GM19395 (cell line): ENCODE data around the gene ZNF473.

Source experiments
- ATAC-seq: cut with Tn5 transposase; IDR thresholded peaks from one replicate; pipeline ENCODE4 v1.9.1; 2021; ENCODE audit warnings: mild to moderate bottlenecking, moderate library complexity; ENCODE audit not compliant: unreplicated experiment

The ZNF473 gene

DNA sequence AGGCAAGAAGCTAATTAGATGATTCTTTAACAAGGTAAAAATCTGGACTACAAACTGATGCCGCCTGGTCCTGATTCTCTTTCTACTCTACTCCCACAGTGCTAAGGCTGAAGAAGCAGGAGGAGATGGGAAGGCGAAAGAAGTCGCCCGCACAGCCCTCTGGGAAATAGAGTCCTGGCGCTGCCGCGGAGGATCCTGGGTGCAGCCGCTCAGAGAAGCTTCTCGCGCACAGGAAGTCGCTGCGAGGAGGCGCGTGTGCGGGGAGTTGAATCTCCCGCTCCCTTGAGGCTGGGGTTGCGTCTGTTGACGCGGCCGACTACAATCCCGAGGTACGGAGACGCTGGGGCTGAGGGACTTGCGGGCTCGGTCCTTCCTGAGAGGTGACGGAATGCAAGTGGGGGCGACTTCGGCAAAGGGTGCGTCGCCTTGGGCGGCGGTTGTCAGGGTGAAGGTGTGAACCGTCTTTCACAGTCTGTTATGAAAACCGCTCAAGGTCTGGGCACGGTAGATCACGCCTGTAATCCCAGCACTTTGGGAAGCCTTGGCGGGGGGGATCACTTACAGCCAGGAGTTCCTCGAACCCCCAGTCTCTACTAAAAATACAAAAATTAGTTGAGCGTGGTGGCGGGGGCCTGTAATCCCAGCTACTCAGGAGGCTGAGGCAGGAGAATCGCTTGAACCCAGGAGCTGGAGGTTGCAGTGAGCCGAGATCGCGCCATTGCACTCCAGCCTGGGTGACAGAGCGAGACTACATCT lies at the start of gene ZNF473:
ZNF473 (plus strand) TSS at position 212 of the 756 bp plus-strand sequence. CDS start 5,078 bp downstream, outside the sequence.
- peak; percentile 77 for ATAC-seq

DNA sequence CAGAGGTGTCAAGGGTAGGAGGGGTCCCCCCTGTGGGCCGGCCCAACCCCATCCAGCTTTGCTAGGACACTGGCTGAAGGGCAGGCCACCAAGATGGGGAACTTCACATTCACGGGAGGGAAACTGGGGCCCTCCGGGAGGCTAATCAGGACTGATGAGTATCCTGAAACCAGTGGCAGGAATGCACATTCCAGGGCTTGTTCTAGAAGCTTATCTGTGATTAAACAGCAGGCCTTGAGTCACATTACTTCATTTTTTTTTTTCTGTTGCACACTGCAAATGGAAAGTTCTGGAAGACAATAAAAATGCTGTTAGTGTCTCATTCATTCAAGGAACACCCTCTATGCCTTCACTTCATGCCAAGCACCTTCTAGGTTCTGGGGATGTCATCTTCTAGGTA lies 49.3 kb upstream of the ZNF473 start:
- no peak for ATAC-seq

DNA sequence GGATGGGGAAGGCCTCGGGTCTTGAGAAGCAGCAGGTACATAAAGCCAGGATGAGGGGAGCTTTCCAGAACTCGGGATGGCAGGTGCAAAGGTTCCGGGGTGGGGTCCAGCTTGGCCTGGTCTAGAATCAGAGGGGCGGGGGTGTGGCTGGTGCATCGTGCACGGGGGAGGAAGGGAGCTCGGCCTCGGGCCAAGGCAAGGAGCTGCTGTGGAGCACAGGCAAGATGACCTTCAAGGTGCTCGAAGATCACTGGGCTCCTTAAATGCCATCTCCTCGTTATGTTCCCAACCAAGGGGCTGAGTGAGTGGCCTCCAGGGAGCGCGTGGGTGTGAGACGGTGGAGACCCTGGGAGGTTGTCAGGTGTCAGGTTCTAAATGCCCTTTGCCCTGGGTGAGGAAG lies 48.7 kb upstream of the ZNF473 start:
- ATAC-seq = no peak

DNA sequence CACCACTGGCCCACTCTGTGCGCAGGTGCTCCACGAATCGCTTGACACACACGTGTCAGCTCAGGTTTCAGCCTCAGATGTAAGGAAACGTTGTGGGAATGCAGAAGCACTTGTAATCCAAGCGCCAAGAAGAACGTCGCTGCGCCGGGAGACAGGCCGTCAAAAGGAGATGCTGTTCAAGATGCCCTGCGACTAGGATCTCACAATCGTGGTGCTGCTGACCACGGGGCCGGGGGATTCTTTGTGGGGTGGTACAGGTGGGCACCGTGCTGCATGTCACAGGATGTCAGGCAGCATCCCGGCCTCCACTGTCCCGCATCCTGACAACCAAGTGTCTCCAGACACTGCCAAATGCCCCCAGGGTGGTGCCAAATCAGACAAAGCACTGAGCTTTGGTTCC lies 47.9 kb upstream of the ZNF473 start:
- no peak for ATAC-seq

DNA sequence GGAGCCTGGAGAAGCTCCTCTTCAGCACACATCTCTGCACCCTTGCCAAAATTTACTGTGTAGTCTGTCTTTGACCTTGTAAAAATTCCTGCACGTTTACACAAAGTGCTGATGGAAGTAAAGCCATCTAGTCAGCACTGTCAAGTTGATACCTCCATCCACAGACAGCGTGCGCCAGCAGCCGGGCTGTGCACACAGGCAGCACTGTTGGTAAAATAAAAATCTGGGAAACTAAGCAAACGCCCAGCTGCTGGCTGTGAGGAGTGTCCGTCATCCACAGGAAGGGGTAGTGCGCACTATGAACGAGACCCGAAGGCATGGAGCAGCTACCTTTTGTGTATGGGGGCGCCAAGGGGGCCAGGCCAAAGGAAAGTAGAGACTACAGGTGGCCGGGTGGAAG lies 47.5 kb upstream of the ZNF473 start:
- ATAC-seq = no peak

DNA sequence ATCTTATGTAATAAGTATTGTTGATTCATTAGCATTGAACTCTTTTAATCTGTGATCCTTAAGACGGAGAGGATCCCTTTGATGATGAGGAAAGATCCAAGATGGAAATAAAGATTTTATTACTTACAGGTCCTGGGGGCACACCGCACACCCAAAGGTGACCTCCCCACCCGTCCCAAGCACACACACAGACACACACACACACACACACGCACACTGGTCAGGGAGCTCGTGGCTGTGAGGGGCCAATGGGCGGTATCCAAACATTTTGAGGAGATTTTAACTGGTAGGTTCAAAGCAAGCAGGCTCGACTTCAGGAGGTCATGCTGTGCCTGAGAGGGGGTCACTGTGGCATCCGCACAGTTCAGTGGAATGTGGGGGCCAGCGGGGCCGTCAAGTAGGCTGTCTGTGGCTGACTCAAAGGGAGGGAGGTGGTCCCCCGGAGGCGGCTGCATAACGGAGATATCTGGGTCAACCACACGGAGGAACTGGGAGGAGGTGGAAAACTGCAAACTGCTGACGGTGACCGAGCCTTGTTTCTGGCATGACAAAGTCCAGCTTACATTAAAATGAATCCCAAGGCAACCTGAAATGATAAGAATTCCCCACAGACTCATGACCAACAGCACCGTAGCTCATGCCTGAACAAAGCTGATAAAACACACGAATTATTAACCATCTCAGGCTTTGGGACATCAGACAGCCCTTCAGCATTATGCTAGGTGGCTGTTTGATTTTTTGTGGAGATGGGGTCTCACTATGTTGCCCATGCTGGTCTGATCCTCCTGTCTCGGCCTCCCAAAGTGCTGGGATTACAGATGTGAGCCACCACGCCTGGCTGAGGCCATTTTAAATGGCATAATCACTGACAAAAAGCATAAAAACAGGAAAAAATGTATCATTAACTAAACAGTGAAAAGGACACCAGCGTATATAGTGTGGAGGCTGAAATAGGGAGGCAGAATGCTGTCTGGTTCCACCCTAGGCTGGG lies 43.9 kb upstream of the ZNF473 start:
- no peak for ATAC-seq

DNA sequence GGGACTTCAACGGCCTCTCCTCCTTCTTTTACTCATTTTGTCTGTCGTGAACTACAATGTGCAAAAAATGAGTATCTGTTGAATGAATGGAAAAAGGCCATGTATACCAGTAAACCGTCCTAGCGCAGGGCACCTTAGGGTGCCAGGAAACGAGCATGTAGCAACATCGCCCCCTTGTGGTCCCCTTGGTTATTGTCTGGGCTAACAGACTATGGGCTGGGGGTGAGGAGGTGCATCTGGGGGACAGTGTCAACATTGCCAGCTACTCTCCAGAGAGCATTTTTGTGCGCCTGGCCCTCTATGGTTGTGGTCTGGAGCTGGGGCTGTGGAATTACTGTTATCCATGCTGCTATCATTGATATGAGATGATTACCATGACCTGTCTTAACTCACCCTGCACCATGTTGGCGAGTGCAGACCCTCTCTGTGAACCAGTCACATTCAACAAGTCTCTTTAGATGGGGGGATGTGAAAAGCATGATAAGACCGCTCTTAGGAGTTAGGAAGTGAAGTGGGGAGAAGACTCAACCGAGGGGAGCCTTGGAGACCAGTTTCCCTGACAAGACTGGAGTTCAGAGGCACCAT lies 42.1 kb upstream of the ZNF473 start:
- ATAC-seq = no peak

DNA sequence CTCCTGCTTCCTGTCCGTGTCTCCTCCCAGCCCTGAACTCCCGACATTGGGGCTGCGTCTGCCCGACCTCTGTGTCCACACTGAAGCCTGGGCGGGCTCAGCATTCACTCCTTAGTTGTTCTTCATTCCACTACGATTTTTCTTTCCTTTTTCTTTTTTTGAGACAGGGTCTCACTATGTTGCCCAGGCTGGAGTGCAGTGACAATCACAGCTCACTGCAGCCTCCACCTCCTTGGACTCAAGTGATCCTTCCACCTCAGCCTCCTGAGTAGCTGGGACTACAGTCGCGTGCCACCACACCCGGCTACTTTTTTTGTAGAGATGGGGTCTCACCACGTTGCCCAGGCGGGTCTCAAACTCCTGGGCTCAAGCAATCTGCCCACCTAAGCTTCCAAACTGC lies 41.3 kb upstream of the ZNF473 start:
- no peak for ATAC-seq

DNA sequence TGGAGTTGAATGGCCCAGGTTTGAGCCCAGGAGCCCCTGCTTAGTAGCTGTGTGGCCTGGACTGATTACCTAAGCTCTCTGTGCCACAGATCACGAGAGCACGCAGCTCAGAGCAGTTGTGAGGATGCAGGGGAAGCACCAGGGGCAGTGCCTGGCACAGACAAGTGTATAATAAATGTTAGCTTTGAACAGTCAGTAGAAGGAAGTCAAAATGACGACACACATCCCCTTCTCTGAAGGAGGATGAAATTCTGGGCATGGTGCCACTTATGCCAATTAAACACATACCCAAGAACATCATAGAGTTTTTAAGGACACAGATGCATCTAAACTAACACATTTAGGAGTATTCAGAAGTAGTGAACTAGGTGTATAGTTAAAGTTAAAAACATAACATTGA lies 39.9 kb upstream of the ZNF473 start:
- ATAC-seq = no peak

DNA sequence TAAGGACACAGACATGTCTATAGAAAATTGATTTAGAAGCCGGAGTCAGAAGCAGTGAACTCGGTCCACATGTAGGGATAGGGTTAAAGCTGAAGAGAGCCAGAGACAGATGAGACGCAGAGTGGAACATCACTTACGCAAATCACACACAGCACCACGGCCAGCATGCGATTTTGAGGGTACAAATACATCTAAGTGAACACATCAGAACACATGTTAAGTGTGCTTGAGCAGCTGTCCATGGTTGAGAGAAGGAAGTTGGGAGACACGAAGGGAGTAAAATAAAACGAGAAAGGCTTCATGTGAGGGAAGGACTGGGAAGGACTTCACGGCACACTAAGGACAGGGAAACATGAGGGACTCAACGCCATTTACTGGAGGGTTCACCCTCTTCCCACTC lies 39.5 kb upstream of the ZNF473 start:
- no peak for ATAC-seq

DNA sequence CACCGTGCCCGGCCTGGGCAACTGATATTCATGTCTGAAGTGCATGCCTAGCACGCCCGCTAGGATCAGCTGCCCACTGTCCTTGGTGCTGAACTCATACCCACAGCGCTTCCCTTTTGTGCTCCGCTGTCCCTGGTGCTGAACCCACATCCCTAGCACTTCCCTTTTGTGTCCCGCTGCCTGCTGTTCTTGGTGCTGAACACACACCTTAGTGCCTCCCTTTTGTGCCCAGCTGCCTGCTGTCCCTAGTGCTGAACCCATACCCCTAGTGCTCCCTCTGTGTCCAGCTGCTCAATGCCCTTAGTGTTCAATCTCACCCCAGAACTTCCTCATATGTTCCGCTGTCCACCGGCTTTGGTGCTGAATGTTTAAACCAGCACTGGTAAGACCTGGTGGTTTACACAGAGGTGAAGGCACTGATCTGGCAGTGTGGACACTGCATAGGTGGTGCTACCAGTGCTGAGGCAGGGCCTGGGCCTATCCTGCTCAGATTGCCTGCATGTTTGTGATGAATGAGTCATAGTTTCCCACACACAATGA lies 38.6 kb upstream of the ZNF473 start:
- no peak for ATAC-seq

DNA sequence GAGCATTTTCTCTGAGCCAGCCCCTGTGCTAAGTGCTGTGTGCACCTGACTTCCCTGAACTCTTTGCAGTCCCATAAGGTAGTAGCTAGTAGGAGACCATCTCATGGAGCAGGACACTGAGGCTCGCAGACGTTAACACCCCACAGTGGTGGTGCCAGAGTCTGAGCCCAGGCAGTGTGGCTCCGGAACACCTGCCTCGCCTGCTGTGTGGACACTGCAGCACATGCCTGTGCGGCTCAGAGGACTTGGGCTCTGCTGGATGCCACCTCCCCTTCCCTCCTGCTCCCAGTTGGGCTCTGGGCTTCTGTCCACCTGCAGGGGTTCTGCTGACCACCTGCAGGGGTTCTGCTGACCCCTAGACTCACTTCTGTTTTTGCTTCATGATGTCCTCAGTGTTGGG lies 37.8 kb upstream of the ZNF473 start:
- no peak for ATAC-seq

DNA sequence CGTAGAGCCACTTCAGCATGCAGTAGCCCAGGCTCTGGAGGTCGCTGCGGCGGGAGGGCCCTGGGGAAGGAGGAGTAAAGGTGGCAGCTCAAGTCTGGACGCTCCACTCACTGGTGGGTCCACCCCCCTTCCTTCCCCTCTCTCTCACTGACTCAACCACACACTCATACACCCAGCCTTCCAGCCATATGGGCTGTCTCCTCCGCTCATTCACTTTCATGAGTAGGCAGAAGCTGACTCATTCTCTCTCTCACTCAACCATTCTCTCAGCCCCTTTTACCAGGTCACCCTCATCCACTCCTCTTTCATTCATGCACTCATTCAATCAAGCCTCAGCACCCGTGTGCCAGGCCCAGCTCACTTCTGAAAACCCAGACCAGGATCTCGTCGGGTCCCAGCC lies 37.4 kb upstream of the ZNF473 start:
- ATAC-seq = no peak

DNA sequence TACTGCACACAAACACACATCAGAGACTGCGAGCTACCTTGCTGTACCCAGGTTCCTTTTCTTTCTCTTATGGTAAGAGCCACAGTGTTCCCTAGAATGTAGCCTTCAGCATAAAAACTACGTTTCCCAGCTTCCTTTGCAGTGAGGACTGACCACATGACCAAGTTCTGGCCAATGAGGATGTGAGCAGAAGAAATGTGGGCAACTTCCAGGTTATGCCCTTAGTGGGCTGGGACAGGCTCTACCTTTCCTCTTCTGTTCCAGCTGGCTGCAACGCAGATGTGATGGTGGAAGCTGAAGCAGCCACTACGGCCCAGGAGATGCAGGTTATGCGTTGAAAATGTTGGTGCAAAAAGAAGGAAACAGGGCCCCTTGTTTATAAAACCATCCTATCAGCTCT lies 28.1 kb upstream of the ZNF473 start:
- no peak for ATAC-seq

DNA sequence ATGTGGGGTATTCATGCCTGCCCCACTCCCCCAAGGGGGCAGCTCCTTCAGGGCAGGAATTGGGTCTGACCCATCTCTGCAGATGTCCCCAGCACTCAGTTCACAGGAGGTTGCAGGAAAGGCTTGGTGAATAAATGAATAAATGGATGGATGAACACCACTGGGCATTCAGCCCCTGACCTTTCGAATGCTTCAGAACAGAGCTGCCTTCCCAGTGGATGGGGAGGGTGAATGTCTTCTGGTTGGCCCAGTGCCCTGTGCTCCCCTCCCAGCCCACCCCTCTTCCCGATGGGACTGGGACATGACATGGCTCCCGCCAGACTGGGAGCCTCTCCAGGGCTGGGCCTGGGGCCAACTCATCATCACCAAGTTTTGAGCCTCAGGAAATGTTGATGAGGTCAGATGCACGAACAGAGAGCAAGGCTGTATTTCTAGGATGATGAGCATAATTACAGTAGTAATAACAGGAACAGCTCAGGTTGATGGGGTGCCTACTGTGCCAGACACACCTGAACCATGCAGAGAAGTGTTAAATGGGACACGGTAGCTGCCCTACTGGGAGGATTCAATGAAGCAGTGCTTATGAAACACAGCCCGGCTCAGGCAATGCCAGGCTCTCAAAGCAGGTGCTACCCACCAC lies 26.3 kb upstream of the ZNF473 start:
- no peak for ATAC-seq

DNA sequence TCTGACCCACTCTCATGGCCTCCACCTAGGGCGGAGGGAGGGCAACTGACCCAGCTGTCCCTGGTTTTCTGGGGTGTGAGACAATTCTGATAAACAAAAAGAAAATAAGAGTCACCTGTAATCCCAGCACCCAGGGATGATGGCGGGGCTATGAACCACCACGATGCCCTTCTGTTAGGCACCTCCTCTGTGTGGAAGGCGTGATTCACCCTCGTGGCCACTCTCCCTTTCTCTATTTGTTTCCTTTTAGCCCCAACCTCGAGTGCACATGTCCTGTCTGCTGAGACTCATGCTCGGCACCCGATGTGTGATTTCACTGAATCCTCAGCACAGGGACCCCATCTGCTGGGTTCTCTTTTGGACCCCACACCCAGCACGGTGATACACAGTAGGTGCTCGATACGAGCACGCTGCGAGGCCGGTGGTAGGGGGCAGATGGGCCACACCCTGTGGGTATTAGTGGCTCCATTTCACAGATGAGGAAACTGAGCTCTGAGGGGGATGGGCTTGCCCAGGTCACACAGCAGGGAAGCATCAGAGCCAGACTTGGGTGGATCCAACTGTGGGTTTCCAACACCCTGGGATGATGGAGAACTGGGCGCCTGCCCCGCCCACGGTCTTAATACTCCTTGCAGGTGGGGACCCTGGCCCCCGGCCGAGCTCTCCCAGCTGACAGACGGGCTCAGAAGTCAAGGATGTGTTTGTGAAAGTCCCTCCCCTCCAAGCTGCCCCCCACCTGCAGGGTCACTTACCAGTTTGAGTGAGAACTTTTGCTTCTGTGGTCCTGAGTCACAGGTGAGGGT lies 25.6 kb upstream of the ZNF473 start:
- no peak for ATAC-seq

DNA sequence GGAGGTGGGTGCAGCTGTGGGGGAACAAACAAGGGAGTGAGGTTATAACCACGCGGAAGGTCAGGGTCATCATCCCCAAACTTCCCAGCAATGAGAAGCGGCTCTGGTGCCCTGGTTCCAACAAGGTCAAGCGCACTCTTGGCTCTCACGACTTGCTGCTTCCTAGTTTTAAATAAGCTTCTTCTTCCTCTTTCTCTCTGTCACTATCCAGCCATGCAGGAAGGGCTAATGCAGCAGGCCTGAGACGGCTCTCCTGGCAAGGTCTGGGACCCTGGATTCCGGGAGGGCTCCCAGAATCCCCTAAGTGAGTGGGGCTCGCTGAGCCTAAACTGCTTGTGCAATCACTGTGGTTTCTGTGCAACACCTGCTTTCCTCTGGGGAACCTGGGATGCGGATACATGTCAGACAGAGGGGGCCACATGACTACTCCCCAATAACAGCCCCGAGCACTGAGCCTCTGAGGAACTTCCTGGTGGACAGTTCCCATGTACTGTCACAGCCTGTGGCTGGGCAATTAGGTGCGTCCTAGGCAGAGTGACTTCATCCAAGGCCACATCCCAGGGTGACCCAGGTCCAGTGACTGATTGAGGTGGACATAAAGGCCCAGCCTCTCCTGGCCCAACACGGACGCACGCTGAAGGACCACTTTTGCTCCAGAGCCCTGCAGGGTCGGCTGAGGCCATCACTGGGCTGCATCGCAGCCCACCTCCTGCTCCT lies 24.8 kb upstream of the ZNF473 start:
- ATAC-seq = no peak

DNA sequence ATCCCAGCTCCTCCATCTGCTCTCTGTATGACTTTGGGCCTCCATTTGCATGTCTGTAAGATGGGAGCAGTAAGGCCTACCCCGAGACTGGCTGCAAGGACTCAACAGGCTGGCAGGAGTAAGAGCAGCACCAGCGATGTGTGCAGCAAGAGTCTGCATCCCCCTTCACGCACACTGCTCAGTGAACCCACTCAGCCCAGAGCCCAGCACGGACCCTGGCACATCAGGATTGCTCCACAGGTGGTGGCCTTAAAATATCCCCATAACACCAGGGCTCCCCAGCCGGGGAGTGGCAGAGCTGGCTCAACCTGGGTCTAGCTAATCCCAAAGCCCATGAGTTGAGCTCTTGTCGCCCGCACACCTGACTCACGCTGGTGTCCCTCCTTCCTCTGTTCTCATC lies 24.0 kb upstream of the ZNF473 start:
- ATAC-seq = no peak

DNA sequence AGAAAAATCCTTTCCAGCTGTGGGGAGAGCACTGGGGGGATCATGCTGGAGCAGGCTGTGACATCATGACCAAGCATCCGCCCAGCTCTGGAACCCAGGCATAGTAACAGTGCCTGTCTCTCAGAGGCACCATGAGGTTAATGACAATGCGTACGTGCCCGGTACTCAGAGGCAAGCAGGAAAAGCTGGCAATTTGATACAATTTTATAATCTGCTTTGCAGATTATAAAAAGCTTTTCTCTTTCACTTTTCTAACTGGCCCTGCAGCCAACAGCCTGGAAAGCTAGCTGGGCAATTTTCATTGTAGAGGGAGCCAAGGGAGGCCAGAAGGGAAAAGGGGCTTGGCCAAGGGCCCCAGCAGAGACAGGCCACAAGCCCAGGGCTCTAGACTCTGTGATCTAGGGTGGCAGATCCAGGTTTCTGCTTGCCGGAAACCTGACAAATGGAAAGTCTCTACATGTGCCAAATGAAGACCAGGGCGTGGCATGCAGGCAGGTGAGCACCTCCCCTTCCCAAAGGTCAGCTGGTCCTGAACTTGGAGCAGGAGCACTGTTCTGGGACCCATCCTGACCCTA lies 23.3 kb upstream of the ZNF473 start:
- no peak for ATAC-seq
